CD14-positive monocyte (primary cell): ENCODE results near the gene UCHL5. TPM values are rescaled to one million over a fixed set of nuclear protein-coding genes. Genes with fewer than 3 reads are reported as not detected.

Source experiments
- DNase-seq, 3 donors: peaks; one replicate each; pipeline ENCODE4 v3.0.0-alpha.2; 2011 to 2022
- H2AFZ ChIP-seq: 2 replicates; pipeline ENCODE4 v1.6.0; 2012; ENCODE audit warnings: mild to moderate bottlenecking, low read depth, low read length, inconsistent platforms; ENCODE audit not compliant: insufficient read depth, poor library complexity, severe bottlenecking
- H3K27ac ChIP-seq, 2 donors: 1 replicate in 1 of 2; 2 replicates in 1 of 2; pipeline ENCODE4 v1.5.1; 2012 to 2013; ENCODE audit warnings: low read length in 2 of 2, control low read depth in 1 of 2, inconsistent platforms in 1 of 2, low read depth in 1 of 2, mild to moderate bottlenecking in 1 of 2
- H3K27me3 ChIP-seq, 2 donors: one replicate each; pipeline versions ENCODE4 v1.6.0 to v1.6.1; 2011 to 2013; ENCODE audit warnings: low read length in 2 of 2; ENCODE audit not compliant: control insufficient read depth in 2 of 2, insufficient read depth in 2 of 2
- H3K36me3 ChIP-seq, 2 donors: replicated peaks in 1 of 2; 1 replicate in 1 of 2; 2 replicates in 1 of 2; pipeline versions ENCODE4 v1.5.1 to v1.6.1; 2012 to 2013; ENCODE audit warnings: low read length in 2 of 2, control low read depth in 1 of 2, inconsistent platforms in 1 of 2, mild to moderate bottlenecking in 1 of 2; ENCODE audit not compliant: insufficient read depth in 2 of 2, control insufficient read depth in 1 of 2
- H3K4me1 ChIP-seq, 2 donors: 1 replicate in 1 of 2; 2 replicates in 1 of 2; pipeline versions ENCODE4 v1.5.1 to v1.6.1; 2012 to 2013; ENCODE audit warnings: low read length in 2 of 2, control low read depth in 1 of 2, inconsistent platforms in 1 of 2, mild to moderate bottlenecking in 1 of 2, moderate library complexity in 1 of 2; ENCODE audit not compliant: insufficient read depth in 2 of 2, control insufficient read depth in 1 of 2
- H3K4me2 ChIP-seq: replicated peaks from 2 replicates; pipeline ENCODE3; 2012; ENCODE audit warnings: low read length, moderate library complexity, mild to moderate bottlenecking; ENCODE audit not compliant: poor library complexity, severe bottlenecking; ENCODE audit errors: extremely low read depth
- H3K4me3 ChIP-seq, 3 experiments: fragments of 200-600 bp in 1 of 3; sonication (generic) in 1 of 3; replicated peaks in 1 of 3; 1 replicate in 2 of 3; 2 replicates in 1 of 3; pipeline ENCODE4 v1.5.1; 2011 to 2013; ENCODE audit warnings: low read length in 3 of 3, mild to moderate bottlenecking in 3 of 3, control low read depth in 2 of 3, low read depth in 2 of 3, inconsistent platforms in 1 of 3, moderate library complexity in 1 of 3
- H3K79me2 ChIP-seq: 2 replicates; pipeline ENCODE4 v1.6.0; 2012; ENCODE audit warnings: mild to moderate bottlenecking, control low read depth, inconsistent platforms, low read length, moderate library complexity; ENCODE audit not compliant: insufficient read depth
- H3K9ac ChIP-seq: 2 replicates; pipeline ENCODE4 v1.6.0; 2017; ENCODE audit warnings: low read length, mild to moderate bottlenecking; ENCODE audit not compliant: insufficient read depth, poor library complexity, severe bottlenecking
- H3K9me3 ChIP-seq, 2 donors: replicated peaks in 1 of 2; 1 replicate in 1 of 2; 2 replicates in 1 of 2; pipeline versions ENCODE4 v1.5.1 to v1.6.1; 2012 to 2013; ENCODE audit warnings: low read length in 2 of 2, control low read depth in 1 of 2; ENCODE audit not compliant: control insufficient read depth in 1 of 2, insufficient read depth in 1 of 2
- H4K20me1 ChIP-seq: 2 replicates; pipeline ENCODE4 v1.6.0; 2012; ENCODE audit warnings: mild to moderate bottlenecking, low read length, control low read depth, moderate library complexity; ENCODE audit not compliant: insufficient read depth
- H3K27ac Mint-ChIP-seq, 7 donors: one replicate each; pipeline ENCODE4 v1.8.0; 2020; ENCODE audit warnings: mild to moderate bottlenecking in 7 of 7, mixed read lengths in 7 of 7, moderate library complexity in 6 of 7, inconsistent platforms in 2 of 7
- H3K27me3 Mint-ChIP-seq, 3 donors: one replicate each; pipeline ENCODE4 v1.8.0; 2021 to 2022; ENCODE audit warnings: low read depth in 3 of 3, mild to moderate bottlenecking in 3 of 3, mixed read lengths in 3 of 3, moderate library complexity in 3 of 3, inconsistent platforms in 1 of 3
- H3K36me3 Mint-ChIP-seq, 2 donors: one replicate each; pipeline ENCODE4 v1.8.0; 2020; ENCODE audit warnings: mixed read lengths in 2 of 2, inconsistent platforms in 1 of 2, mild to moderate bottlenecking in 1 of 2
- H3K4me1 Mint-ChIP-seq: one replicate; pipeline ENCODE4 v1.8.0; 2020; ENCODE audit warnings: mild to moderate bottlenecking, mixed read lengths
- H3K4me3 Mint-ChIP-seq, 2 donors: one replicate each; pipeline ENCODE4 v1.8.0; 2020; ENCODE audit warnings: mild to moderate bottlenecking in 2 of 2, mixed read lengths in 2 of 2, moderate library complexity in 1 of 2
- H3K9me3 Mint-ChIP-seq, 7 donors: one replicate each; pipeline ENCODE4 v1.8.0; 2020 to 2022; ENCODE audit warnings: mixed read lengths in 7 of 7, mild to moderate bottlenecking in 6 of 7, moderate library complexity in 6 of 7, inconsistent platforms in 2 of 7
- CTCF ChIP-seq: fragments of 200-600 bp; IDR thresholded peaks from one replicate; pipeline ENCODE4 v1.8.0; 2022; ENCODE audit warnings: antibody characterized with exemption, mild to moderate bottlenecking
- WGBS: methylation state at CpG from one replicate; pipeline ENCODE4 v1.1.5; 2013; ENCODE audit warnings: missing lambda C conversion rate; ENCODE audit not compliant: insufficient coverage; 5-methylcytosine and 5-hydroxymethylcytosine counted together
- intact Hi-C, 2 donors: fragments of 100-400 bp; cut with micrococcal nuclease; formaldehyde crosslinking; loops; one replicate each; pipeline versions ENCODE4 v1.15.0 to v1.15.1; 2023
- polyA plus RNA-seq, 3 donors: library from polyadenylated mRNA; depleted of rRNA in 1 of 3; unstranded in 2 of 3; stranded (reverse) in 1 of 3; fragments of 300-500 nt in 2 of 3; fragments of >200 nt in 1 of 3; fragmentation: Illumina TruSeq in 2 of 3; gene quantifications; 1 replicate in 2 of 3; 2 replicates in 1 of 3; pipeline ENCODE4 v1.2.3, GENCODE V29; 2012 to 2021

The UCHL5 gene
- polyA plus RNA-seq, 3 donors: 8.6 to 43.0 (median 29.6) TPM

DNA sequence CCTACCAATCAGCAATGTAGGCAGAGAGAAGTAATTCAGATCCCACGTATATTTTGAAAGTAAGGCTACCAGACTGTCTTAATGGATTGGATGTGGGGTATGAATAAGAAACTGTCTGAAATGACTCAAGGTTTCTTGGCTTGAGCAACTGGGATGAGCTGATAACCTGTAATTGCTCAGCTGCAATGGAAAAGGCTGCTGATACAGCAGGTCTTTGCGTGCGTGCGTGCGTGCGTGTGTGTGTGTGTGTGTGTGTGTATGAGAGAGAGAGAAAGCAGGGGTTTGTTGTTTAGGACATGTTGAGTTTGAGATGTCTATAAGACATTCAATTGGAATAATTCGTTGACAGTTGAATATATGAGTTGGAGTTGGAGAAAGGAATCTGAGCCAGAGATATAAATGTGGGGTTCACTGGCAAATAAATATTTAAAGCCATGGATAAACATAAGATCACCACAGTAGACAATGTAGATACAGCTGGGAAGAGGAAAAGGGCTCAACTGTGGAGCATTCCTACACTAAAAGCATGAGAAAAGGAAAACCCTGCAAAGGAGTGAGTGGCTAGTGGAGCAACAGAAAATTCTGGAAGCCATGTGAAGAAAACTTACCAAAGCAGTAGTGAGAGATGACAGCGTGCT lies 72.9 kb downstream of the UCHL5 start:
- H3K4me3 Mint-ChIP-seq: no peak overlapping the region
- Histone ChIP-seq H3K4me3 (no peak overlapping the region), H4K20me1 (no peaks in the 10 kb centered on the region), H3K4me2 (no peak overlapping the region), H2AFZ (no peak overlapping the region), H3K27ac (no peak overlapping the region), H3K9ac (no peak overlapping the region), H3K27me3 (no peaks in the 10 kb centered on the region), H3K79me2 (no peaks in the 10 kb centered on the region), H3K36me3 (no peaks in the 10 kb centered on the region), H3K9me3 (peaks cover 0 to 3% of the 10 kb centered on the region in 2 donors), H3K4me1 (no peaks in the 10 kb centered on the region)
- TF ChIP-seq CTCF: no peak
- WGBS: 98% methylated on average over 7 of the region's 8 CpGs
- no peak overlapping the region for H3K27ac Mint-ChIP-seq
- peaks cover 0 to 3% of the 10 kb centered on the region in 2 donors for H3K36me3 Mint-ChIP-seq
- peaks cover 0 to 7% (median 0%) of the 10 kb centered on the region in 7 donors for H3K9me3 Mint-ChIP-seq
- no peak for DNase-seq
- peaks cover 9% of the 10 kb centered on the region for H3K4me1 Mint-ChIP-seq
- H3K27me3 Mint-ChIP-seq: peaks cover 0 to 4% (median 0%) of the 10 kb centered on the region in 3 donors
- intact Hi-C loops: no loop called here

DNA sequence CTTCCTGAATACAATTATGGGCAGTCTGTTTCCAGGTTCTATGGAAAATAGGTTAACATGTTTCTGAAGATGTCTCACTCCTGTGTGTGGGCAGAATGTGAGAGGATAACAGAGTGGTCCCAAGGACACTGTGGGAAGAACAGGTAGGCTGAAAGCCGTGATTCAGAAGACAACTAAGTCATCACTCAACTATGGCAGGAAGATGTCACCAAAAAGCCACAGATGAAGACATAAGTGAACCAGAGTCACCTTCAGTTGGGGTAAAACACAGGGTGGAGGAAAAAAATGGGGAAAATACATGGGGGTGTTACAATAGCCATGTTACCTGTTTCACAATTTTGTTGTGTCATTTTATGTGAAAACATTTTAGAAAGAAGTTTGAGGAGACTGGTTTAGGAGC lies 75.1 kb downstream of the UCHL5 start:
- H3K4me1 Mint-ChIP-seq: peaks cover 9% of the 10 kb centered on the region
- Histone ChIP-seq H3K27me3 (no peaks in the 10 kb centered on the region), H2AFZ (no peak overlapping the region), H3K27ac (no peak overlapping the region), H3K9ac (no peak overlapping the region), H3K36me3 (no peaks in the 10 kb centered on the region), H3K4me2 (no peak overlapping the region), H3K9me3 (peaks cover 0 to 3% of the 10 kb centered on the region in 2 donors), H3K4me1 (no peaks in the 10 kb centered on the region), H4K20me1 (no peaks in the 10 kb centered on the region), H3K4me3 (no peak overlapping the region), H3K79me2 (no peaks in the 10 kb centered on the region)
- no peak for TF ChIP-seq CTCF
- H3K27me3 Mint-ChIP-seq: peaks cover 0 to 7% (median 2%) of the 10 kb centered on the region in 3 donors
- no CpG with 5 or more reads among the region's 1 CpG for WGBS
- DNase-seq: peak in 2 of 3 donors; percentile 13 to 59
- H3K9me3 Mint-ChIP-seq: peaks cover 0 to 7% (median 0%) of the 10 kb centered on the region in 7 donors
- H3K36me3 Mint-ChIP-seq: peaks cover 0 to 3% of the 10 kb centered on the region in 2 donors
- peak overlapping the region in 4 of 7 donors; percentile 8 to 73 (median 42) for H3K27ac Mint-ChIP-seq
- intact Hi-C loops: no loop called here
- no peak overlapping the region for H3K4me3 Mint-ChIP-seq
